Measurements from ENCODE around the gene NFKBIA.
"Not testable (repeated sequence)": the region's sequence is repeated elsewhere in the genome, so short reads cannot be mapped to it uniquely, and the experiment has no call there.

The NFKBIA gene

DNA sequence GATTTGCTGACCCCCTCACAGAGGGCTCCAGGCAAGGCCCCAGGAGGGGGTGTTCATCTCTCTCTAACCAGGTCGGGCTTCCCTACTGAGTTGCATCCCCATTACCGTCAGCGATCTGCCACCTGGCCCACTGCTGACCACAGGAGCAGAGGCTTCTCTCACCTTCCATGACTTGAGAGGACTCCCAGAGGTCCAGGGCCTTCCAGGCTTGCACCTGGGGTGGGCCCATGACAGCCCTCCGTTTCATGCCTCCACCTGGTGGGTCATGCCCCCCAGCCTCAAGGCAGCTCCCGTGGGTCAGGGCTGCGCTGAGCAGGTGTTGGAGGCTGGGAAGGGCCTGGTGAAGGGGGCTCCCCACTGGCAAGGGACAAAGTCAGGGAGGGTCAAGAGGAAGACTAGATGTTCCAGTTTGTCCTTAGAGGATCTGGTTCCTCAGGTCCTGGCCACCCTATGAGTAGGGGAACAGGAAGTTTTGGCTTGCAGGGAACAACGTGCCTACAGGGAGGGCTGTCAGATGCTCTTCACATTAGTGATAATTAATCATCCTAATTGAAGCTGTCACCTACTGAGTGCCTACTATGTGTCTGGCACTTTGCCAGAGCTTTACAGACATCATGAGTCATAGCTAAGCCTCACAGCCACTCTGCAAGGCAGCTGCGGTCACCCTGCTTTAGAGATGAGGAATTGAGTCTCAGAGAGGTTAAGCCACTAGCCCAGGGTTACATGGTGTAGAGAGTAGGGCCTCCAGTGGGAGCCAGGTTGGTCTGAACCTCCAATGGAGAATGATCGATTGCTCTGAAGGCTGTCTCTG, 13.8 kb downstream of the NFKBIA start:
- DNase-seq (ENCODE audit: low read depth in 2 of 2), result no peak

DNA sequence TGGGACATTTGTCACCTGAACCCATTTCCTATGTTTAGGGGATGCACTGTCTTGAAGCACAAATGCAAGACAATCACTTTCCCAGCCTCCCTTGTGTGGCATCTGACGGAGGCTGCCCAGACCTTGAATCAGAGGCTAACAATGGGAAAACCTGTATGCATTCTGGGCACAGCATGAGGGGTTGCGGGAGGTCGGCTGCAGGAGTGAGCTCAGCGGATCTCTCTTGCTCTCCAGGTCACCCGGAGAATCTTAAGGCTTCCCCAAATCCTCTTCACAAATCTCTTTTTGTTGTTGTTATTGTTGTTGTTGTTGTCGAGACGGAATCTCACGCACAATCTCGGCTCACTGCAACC, 15.3 kb downstream of the NFKBIA start:
- no peak for DNase-seq (ENCODE audit: low read depth in 2 of 2)

DNA sequence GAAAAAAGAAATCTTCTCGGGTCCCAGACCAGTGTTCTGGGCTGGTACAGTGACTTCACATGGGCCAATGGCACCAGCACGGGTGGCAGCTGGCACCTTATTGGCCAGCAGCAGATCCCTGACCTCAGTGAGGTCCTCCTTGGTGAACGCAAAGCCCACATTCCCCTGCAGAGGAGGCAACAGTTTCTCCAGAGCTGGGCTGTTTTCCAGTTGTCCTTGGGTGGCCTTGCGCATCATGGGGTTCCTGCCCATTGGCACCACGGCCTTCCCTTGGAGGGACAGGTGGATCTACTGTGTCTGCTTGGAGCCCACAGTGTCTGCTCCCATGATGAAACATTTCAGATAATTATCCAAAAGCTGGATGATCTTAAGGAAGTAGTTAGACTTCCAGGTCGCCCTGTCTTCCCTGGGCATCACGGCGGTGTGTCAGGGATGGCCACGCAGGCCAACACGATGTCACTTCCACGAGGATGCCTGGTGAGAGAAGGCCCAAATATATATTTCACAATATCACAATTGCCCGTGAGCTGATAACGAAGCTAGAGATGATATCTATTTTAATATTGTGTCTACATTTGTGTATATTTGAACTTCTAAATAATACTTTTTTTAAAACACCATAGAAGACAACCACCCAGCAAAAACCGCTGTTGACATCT, 15.8 kb downstream of the NFKBIA start:
- no peak for DNase-seq (ENCODE audit: low read depth in 2 of 2)

DNA sequence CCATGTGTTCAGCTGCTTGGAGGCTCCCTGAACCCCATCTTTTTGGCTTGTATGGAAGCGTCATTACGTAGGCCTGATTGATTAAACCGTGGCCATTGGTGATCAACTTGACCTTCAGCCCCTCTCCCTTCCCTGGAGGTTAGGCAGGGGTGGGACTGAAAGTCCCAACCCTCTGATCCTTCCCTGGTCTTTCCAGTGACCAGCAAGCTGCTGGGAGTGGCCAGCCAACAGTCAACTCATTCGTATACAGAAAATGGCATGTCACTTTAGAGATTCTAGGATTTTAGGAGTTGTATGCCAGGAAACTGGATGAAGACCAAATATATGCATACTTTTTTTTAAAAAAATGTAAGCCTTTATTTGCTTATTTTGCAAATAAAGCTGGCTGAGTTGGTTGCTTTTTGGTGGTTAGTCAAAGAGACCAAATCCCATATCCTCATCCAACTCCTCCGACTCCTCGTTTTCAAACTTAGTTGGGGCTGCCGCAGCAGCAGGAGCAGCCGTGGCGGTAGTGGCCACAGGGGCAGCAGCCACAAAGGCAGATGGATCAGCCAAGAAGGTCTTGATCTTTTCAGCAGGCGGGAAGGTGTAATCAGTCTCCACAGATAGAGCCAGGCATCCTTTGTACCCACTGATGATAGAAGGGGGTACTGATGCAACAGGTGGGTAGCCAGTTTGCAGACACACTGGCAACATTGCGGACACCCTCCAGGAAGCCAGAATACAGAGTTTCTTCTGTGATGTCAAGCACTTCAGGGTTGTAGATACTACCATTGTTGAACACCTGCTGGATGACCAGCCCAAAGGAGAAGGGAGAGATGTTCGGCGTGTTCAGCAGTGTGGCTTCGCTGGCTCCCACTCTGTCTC, 16.6 kb downstream of the NFKBIA start:
- no peak for DNase-seq (ENCODE audit: low read depth in 2 of 2)

DNA sequence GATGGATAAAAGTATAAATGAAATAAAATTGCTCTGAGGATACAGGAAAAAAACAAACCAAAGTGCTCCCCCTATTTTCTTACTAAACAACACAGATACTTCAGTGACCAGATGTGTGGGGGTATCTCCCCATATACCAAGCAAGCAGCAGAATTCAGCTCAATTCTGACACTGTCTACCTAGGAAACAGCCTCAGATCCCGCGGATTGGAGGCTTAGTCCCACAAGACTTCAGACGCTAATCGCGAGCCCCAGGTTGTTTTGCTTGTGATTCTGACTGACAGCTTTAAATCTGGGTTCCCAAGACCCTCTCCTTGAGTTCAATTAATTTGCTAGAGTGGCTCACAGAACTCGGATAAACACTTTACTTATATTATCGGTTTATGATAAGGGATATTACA, 17.3 kb downstream of the NFKBIA start:
- DNase-seq (ENCODE audit: low read depth in 2 of 2), result no peak

DNA sequence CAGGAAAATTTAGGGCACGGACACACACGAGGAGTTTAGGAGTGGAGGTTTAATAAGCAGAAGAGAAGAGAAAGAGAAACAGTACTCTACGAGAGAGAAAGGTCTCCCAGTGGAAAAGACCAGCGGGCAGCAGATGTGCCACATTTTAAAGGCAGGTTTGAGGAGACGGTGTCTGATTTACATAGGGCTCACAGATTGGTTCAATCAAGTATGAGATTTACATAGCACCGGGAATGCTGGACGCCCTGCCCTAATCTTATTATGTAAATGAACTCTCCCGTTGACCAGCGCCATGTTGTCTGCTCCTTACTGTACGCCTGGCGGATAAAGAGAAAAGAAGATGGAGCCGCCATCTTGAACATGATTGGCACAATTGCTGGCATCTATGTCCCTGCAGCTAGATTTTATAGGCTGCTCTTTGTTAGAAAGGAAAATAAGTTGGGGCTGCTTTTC, 17.9 kb downstream of the NFKBIA start:
- DNase-seq (ENCODE audit: low read depth in 2 of 2), result no peak

DNA sequence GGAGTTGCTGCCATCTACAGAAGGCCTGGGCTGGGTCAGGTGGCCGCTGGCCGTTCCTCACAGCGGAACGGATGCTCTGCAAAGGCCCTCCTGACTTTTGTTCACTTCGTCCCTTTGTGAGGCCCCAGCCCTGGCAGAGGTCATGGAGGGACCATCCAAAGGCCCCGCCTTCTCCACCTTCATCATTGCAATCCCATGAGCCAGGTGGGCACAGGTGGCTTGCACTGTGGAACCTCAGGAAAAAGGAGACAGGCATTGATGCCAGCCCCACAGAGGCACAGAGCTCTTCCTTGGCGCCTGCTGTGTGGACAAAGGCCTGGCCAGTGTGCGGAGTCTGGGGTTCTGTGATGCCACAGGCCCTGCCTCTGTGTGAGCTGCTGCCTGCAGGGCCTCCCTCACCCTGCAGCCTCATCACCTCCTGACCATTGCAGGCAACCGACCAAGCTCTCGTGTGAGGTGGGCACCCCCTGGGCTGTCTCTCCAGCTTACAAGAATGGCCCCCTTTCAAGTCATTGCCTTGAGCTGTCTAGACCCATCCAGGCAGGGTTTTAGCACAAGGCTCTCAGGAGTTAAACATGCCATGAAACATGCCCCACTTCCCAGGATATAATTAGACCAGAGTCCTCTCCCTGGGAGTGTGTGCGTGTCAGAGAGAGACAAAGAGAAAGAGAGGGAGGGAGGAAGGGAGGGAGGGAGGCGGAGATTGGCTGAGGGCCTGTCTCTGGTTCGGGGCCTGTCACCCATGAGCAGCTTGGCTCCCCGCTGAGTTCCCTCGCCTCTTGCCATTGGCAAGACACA, 19.3 kb downstream of the NFKBIA start:
- DNase-seq (ENCODE audit: low read depth in 2 of 2), result no peak

DNA sequence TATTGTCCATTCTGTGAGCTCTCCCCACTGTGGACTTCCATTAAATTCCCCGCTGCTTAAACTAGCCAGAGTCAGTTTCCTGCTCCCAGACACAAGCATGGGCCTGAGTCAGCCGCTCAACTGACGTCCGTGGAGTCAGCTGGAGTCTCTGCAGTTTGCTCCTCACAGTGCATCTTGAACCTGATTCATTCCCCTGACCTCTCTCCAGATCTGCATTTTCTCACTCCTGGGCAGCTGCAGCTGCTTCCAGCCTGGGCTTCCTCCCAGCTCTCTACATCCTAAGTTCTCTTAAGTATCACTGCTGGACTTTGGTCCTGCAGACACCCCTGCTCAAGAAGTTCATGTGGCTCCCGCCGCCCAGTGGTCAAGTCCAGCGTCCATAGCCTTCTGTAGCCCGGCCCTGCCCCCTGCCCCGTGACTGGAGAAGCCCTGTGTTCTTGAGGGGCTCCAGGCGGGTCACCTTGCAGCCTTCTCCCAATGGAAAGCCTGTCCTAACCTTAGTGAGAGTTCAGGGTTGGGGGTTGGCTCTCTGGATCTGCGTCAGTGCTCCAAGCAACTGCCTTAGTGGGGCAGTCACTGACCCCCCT, 20.0 kb downstream of the NFKBIA start:
- no peak for DNase-seq (ENCODE audit: low read depth in 2 of 2)

DNA sequence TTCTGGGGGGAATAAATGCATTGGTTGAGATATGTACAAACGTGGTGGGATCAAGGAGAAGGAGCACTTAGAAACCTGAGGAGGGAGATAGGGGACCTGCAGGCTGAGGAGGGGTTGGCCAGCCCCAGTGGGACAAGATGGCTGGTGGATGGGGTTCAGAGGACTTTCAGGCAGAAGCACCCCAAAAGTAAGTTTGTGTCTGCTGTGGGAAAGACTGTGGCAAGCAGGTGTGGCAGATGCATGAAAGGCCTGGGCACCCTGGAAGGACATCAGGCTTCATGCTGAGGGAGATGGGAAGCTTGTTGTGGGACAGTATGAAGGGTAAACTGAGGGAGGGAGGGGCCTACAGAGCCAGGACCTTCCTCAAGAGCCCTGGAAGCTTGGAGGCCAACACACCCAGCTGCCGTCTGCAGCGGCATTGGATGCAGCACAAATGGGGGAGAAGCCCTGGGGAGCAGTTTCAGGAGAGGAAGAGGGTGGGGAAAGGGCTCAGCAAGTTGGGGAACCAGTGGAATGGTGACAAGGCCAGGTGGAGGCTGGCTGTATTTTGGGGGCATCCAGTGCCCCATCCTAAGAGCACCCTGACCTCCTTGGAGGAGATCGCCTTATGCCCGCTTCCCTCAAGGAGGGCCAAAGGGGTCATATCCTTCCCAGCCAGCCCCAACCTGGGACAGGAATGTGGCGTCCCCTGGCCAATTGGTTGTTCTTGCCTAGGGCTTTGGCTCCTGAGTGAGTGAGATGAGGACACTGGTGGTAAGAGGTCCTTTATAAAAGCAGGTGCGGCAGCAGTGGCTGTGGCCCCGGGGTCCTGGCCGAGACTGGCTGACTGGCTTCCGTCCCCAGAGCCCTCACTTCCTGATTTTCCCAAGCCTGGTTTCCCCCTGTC, 20.7 kb downstream of the NFKBIA start:
- DNase-seq (ENCODE audit: low read depth in 2 of 2), result no peak

DNA sequence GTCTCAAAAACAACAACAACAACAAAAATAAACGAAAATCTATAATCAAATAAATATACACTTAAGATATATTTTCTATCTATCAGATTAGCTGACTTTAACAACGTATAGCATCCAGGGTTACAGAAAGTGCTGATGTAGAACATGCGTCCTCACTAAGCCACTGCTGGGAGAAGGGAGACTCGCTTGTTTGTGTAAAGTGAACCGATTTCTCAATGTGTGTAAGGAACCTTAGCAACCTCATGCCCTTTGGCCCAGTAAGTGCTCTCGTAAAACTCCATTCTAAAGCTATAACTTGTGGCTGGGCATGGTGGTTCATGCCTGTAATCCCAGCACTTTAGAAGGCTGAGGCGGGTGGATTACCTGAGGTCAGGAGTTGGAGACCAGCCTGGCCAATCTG, 23.8 kb downstream of the NFKBIA start:
- DNase-seq (ENCODE audit: low read depth in 2 of 2), result no peak

DNA sequence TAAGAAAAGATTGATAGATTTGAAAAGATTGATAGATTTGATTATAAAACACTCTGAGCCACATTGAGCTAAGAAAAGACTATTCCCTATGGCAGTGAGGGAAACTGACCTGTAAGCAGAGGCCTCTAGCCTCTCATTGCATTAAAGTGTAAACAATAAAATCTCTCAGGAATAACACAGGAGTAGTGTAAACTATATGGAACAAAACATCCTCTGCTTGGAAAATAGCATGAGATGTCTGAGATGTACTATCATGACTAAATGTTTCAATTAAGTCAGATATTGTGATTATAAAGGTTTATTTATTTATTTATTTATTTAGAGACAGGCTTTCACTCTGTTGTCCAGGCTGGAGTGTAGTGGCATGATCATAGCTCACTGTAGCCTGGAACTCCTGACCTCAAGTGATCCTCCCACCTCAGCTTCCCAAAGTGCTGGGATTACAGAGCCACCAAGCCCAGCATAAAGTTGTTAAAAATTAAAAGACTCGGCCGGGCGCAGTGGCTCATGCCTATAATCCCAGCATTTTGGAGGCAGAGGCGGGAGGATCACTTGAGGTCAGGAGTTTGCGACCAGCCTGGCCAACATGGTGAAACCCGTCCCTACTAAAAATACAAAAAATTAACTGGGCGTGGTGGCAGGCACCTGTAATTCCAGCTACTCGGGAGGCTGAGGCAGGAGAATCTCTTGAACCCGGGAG, 25.2 kb downstream of the NFKBIA start:
- DNase-seq (ENCODE audit: low read depth in 2 of 2), result not testable (repeated sequence)

DNA sequence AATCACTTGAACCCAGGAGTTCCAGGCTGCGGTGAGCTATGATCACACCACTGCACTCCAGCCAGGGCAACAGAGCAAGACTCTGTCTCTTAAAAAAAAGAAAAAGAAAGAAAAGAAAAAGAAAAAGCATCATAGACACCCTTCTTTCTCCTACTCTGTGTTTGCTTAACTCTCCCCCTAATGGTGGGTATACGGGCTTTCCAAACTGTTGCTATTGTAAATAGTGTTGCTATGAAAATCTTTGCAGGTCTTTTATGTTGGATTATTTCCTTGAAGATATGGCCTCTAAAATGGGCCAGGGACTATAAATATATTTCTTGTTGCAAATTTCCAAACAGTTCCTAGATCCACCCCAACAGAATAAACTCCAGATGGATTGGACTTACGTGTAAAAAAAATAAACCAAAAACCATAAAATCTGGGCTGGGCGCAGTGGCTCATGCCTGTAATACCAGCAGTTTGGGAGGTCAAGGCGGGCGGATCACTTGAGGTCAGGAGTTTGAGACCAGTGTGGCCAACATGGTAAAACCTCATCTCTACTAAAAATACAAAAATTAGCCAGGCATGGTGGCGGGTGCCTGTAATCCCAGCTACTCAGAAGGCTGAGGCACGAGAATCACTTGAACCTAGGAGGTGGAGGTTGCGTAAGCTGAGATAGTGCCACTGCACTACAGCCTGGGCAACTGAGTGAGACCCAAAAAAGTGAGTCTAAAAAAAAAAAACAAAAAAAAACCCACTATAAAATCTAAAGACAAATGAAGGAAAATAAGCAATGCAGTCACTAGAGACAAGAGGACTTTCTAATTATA, 25.9 kb downstream of the NFKBIA start:
- no peak for DNase-seq (ENCODE audit: low read depth in 2 of 2)

DNA sequence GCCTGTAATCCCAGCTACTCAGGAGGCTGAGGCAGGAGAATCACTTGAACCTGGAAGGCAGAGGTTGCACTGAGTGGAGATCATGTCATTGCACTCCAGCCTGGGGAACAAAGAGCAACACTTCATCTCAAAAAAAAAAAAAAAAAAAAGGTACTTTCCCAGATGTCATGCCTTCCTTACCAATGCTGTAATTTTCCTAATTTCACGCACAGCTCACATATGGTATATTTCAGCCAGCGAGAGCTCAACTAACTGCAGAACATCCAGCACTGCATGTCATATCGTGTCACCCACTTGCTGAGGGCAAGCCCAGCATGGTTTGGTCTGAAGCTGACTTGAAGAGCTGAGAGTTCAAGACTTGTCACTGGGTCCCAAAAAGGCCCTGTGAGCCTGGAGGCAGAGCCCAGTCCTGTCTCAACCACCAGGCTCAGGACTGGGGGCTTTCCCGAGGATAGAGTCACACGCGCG, 29.0 kb downstream of the NFKBIA start:
- no peak for DNase-seq (ENCODE audit: low read depth in 2 of 2)

DNA sequence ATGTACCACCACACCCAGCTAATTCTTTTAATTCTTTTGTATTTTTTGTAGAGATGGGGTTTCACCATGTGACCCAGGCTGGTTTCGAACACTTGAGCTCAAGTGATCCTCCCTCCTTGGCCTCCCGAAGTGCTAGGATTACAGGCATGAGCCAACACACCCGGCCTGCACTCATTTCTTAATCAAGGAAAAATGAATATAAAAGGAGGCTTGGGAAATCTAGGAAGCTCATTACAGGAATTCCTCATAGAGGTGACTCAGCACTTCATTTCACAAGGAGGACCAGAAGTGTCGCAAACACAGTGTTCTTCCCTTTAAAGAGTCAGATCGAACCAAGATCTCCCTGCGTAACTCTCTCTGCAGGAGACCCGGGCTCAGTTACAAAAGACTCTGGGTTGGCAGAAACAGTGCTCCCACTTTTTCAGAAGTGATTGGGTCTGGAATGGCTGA, 30.3 kb downstream of the NFKBIA start:
- no peak for DNase-seq (ENCODE audit: low read depth in 2 of 2)

DNA sequence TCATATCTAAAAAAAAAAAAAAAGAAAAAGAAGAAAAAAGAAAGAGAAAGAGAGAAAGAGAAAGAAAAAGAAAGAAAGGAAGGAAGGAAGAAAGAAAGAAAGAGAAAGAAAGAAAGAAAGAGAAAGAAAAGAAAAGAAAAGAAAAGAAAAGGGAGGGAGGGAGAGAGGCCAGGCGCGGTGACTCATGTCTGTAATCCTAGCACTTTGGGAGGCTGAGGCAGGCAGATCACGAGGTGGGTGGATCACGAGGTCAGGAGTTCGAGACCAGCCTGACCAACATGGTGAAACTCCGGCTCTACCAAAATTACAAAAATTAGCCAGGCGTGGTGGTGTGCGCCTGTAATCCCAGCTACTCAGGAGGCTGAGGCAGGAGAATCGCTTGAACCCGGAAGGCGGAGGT, 31.3 kb downstream of the NFKBIA start:
- not testable (repeated sequence) for DNase-seq (ENCODE audit: low read depth in 2 of 2)

DNA sequence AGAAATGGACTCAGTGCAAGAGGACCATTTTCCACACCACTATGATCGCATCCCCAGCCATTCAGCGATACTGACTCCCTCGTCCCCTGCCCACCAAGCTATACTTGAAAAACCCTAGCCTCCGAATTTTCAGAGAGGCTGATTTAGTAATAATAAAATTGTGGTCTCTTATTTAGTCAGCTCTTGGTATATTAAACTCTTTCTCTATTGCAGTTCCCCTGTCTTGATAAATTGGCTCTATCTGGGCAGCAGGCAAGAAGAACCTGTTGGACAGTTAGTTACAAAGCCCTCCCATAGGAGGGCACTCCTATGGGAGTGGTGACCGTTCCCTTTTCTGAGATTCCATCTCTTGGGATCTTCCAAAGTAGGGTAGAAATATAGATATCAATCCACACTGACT, 33.6 kb downstream of the NFKBIA start:
- no peak for DNase-seq (ENCODE audit: low read depth in 2 of 2)

DNA sequence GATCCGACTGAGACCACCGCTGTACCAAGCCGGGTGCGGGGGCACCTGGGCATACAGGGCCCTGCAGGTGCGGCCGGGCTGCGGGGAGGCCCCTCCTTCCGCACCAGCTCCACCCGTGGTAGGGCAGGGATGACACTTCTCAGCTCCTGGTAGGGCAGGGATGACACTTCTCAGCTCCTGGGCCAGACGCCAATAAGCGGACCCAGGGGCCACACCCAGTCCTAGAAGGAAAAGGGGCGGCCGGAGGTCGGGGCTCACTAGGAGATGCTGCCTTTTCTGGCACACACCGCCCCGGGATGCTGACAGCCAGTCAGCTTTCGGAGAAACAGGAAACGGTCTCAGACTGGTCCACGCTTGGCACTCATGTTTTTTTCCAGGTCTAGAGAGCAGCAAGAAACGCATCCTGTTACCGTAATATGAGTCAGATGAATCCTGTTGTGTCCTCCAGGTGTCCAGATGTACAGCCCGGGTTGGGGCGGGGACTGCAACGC, 34.8 kb downstream of the NFKBIA start:
- no peak for DNase-seq (ENCODE audit: low read depth in 2 of 2)
